ENCODE data around the gene ENO3.
A peak's percentile ranks its signal among the peaks of the same experiment; 100 is the strongest.

The ENO3 gene

GRCh38 chr17:4946312-4946976, 4.5 kb upstream of the ENO3 start:
- FAIRE-seq (peak; percentile 89), DNase-seq (ENCODE audit: insufficient read length) (no peak)
- TF ChIP-seq POLR2A (IDR thresholded peaks at IDR 0.05; ENCODE audit: low read depth, low read length) (peak; percentile 71), TAF1 (IDR thresholded peaks at IDR 0.05; ENCODE audit: borderline replicate concordance, low read depth, low read length) (peak; percentile 37; the same call in 1 of the 2 replicates), POLR2AphosphoS5 (IDR thresholded peaks at IDR 0.05; ENCODE audit: low read depth, low read length) (peak; percentile 80; the same call in 1 of the 2 replicates)

- FAIRE-seq: no peak
- DNase-seq (ENCODE audit: insufficient read length): no peak
- TF ChIP-seq POLR2A (IDR thresholded peaks at IDR 0.05; ENCODE audit: low read depth, low read length): peak; percentile 3; the same call in 1 of the 2 replicates
- no peak for TF ChIP-seq TAF1 (IDR thresholded peaks at IDR 0.05; ENCODE audit: borderline replicate concordance, low read depth, low read length)
Observed at GRCh38 chr17:4947010-4947410, 3.9 kb upstream of the ENO3 start.

- FAIRE-seq (peak; percentile 96), DNase-seq (ENCODE audit: insufficient read length) (no peak)
- peak; percentile 44; the same call in 1 of the 2 replicates for TF ChIP-seq POLR2AphosphoS5 (IDR thresholded peaks at IDR 0.05; ENCODE audit: low read depth, low read length)
- peak; percentile 68; the same call in 1 of the 2 replicates for TF ChIP-seq TAF1 (IDR thresholded peaks at IDR 0.05; ENCODE audit: borderline replicate concordance, low read depth, low read length)
- TF ChIP-seq POLR2A (IDR thresholded peaks at IDR 0.05; ENCODE audit: low read depth, low read length): peak; percentile 24; the same call in 1 of the 2 replicates
Observed at GRCh38 chr17:4947411-4948165, 3.3 kb upstream of the ENO3 start.

- peak; percentile 92 for TF ChIP-seq POLR2AphosphoS5 (IDR thresholded peaks at IDR 0.05; ENCODE audit: low read depth, low read length)
- TF ChIP-seq POLR2A (IDR thresholded peaks at IDR 0.05; ENCODE audit: low read depth, low read length): peak; percentile 94
- TF ChIP-seq TAF1 (IDR thresholded peaks at IDR 0.05; ENCODE audit: borderline replicate concordance, low read depth, low read length): peak; percentile 79; the same call in 1 of the 2 replicates
- FAIRE-seq (peak; percentile 94), DNase-seq (ENCODE audit: insufficient read length) (no peak)
Observed at GRCh38 chr17:4948166-4948930, 2.6 kb upstream of the ENO3 start, which contains the start of gene PFN1. Gene PFN1, minus strand, starts transcription at chr17:4948530. Its CDS starts 136 bp downstream, at chr17:4948394.

- TF ChIP-seq POLR2AphosphoS5 (IDR thresholded peaks at IDR 0.05; ENCODE audit: low read depth, low read length) (no peak; the same call in 1 of the 2 replicates), POLR2A (IDR thresholded peaks at IDR 0.05; ENCODE audit: low read depth, low read length) (no peak; the same call in 1 of the 2 replicates), TAF1 (IDR thresholded peaks at IDR 0.05; ENCODE audit: borderline replicate concordance, low read depth, low read length) (no peak)
- FAIRE-seq: no peak
- peak; percentile 88 for DNase-seq (ENCODE audit: insufficient read length)
Observed at GRCh38 chr17:4948931-4949320, 2.0 kb upstream of the ENO3 start.

- FAIRE-seq (peak; percentile 90), DNase-seq (ENCODE audit: insufficient read length) (no peak)
- no peak for TF ChIP-seq POLR2A (IDR thresholded peaks at IDR 0.05; ENCODE audit: low read depth, low read length)
- TF ChIP-seq POLR2AphosphoS5 (IDR thresholded peaks at IDR 0.05; ENCODE audit: low read depth, low read length): 0 out of 2 replicates have a peak, but pooled peaks have one; percentile 13
- TF ChIP-seq TAF1 (IDR thresholded peaks at IDR 0.05; ENCODE audit: borderline replicate concordance, low read depth, low read length): peak; percentile 75; the same call in 1 of the 2 replicates
Observed at GRCh38 chr17:4949321-4950074, 1.4 kb upstream of the ENO3 start.

GRCh38 chr17:4950075-4950745, 709 bp upstream of the ENO3 start:
- TF ChIP-seq POLR2AphosphoS5 (IDR thresholded peaks at IDR 0.05; ENCODE audit: low read depth, low read length) (peak; percentile 64), TAF1 (IDR thresholded peaks at IDR 0.05; ENCODE audit: borderline replicate concordance, low read depth, low read length) (no peak), POLR2A (IDR thresholded peaks at IDR 0.05; ENCODE audit: low read depth, low read length) (peak; percentile 60; the same call in 1 of the 2 replicates)
- DNase-seq (ENCODE audit: insufficient read length) (no peak), FAIRE-seq (peak; percentile 85)

GRCh38 chr17:4951486-4951885, 567 bp downstream of the ENO3 start:
- FAIRE-seq (no peak), DNase-seq (ENCODE audit: insufficient read length) (no peak)
- TF ChIP-seq TAF1 (IDR thresholded peaks at IDR 0.05; ENCODE audit: borderline replicate concordance, low read depth, low read length) (no peak), POLR2A (IDR thresholded peaks at IDR 0.05; ENCODE audit: low read depth, low read length) (no peak), POLR2AphosphoS5 (IDR thresholded peaks at IDR 0.05; ENCODE audit: low read depth, low read length) (no peak)

- FAIRE-seq (no peak), DNase-seq (ENCODE audit: insufficient read length) (no peak)
- TF ChIP-seq TAF1 (IDR thresholded peaks at IDR 0.05; ENCODE audit: borderline replicate concordance, low read depth, low read length) (no peak), POLR2AphosphoS5 (IDR thresholded peaks at IDR 0.05; ENCODE audit: low read depth, low read length) (no peak), POLR2A (IDR thresholded peaks at IDR 0.05; ENCODE audit: low read depth, low read length) (no peak)
Observed at GRCh38 chr17:4953451-4953961, 2.6 kb downstream of the ENO3 start.

GRCh38 chr17:4955091-4955490, 4.2 kb downstream of the ENO3 start:
- no peak for TF ChIP-seq POLR2A (IDR thresholded peaks at IDR 0.05; ENCODE audit: low read depth, low read length)
- TF ChIP-seq POLR2AphosphoS5 (IDR thresholded peaks at IDR 0.05; ENCODE audit: low read depth, low read length): no peak
- no peak for TF ChIP-seq TAF1 (IDR thresholded peaks at IDR 0.05; ENCODE audit: borderline replicate concordance, low read depth, low read length)
- DNase-seq (ENCODE audit: insufficient read length): no peak
- FAIRE-seq: no peak
